ENCODE results near the gene IRF9. TPM values are rescaled to one million over a fixed set of nuclear protein-coding genes. Genes with fewer than 3 reads are reported as not detected.

The IRF9 gene
- total RNA-seq, 2 experiments from 2014 or later = 35.1 to 39.1 TPM

DNA sequence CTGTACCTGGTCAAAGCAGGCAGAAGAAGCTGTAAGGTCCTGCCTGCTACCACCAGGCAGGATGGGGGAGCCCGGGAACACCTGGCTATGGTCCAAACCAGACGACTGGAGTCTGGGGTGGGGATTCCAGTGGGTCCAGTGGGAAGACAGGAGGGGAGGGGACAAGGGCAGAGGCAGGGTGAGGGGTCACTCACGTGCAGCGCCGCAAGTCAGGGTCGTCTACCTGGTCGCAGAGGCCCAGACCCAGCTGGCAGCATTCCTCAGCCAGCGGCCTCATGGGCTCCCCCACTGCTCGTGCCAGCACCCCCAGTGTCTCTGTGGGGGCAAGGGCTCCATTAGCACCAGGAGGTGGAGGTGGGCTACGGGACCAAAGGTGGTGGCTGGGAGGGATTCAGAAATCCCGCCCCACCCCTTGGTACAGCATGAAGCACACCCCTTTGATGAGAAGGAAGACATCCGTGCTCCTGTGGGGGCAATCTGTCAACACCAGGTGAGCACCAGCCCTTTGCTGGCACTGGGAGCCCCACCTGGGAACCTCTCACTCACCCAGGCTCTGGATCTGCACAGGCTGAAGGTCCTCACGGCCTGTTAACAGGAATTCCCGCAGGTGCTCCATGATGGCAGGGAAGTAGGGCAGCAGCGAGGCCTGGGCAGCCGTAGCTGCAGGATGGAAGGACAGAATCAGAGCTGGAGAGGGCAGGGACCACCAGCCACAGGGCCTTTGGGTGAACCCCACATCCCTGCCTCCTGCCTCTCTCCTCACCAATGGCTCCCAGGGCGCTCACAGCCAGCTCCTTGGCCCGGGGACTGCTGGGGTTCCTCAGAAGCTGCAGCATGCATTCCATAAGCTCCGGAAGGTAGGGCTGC lies 23.3 kb downstream of the IRF9 start:
- H3K36me3 ChIP-seq (ENCODE audit: insufficient read depth, low read length) = peaks cover 74% of the 10 kb centered on the region
- H3K9me3 ChIP-seq (ENCODE audit: low read length) = no peaks in the 10 kb centered on the region
- H3K79me2 ChIP-seq (ENCODE audit: insufficient read depth, low read depth, low read length) = peaks cover 11% of the 10 kb centered on the region; the same call in 1 of the 2 replicates
- H4K20me1 ChIP-seq (ENCODE audit: insufficient read depth, low read length) = no peaks in the 10 kb centered on the region
- BruUV-seq (replicated peaks) = no TSS peak
- no peak overlapping the region for H2AFZ ChIP-seq (ENCODE audit: low read length)
- H3K27ac ChIP-seq (ENCODE audit: low read depth, low read length, poor library complexity, severe bottlenecking) = no peak overlapping the region
- no peak overlapping the region for H3K4me2 ChIP-seq (ENCODE audit: low read length)
- no peak for DNase-seq (ENCODE audit: low spot score)
- TF ChIP-seq, protein P1, sequence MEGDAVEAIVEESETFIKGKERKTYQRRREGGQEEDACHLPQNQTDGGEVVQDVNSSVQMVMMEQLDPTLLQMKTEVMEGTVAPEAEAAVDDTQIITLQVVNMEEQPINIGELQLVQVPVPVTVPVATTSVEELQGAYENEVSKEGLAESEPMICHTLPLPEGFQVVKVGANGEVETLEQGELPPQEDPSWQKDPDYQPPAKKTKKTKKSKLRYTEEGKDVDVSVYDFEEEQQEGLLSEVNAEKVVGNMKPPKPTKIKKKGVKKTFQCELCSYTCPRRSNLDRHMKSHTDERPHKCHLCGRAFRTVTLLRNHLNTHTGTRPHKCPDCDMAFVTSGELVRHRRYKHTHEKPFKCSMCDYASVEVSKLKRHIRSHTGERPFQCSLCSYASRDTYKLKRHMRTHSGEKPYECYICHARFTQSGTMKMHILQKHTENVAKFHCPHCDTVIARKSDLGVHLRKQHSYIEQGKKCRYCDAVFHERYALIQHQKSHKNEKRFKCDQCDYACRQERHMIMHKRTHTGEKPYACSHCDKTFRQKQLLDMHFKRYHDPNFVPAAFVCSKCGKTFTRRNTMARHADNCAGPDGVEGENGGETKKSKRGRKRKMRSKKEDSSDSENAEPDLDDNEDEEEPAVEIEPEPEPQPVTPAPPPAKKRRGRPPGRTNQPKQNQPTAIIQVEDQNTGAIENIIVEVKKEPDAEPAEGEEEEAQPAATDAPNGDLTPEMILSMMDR (conservative IDR thresholded peaks at IDR 0.05; ENCODE audit: low read length) = no peak
- TF ChIP-seq EZH2phosphoT487 (IDR thresholded peaks at IDR 0.05; ENCODE audit: borderline replicate concordance, low read depth, low read length) = no peak
- CTCF ChIA-PET (ENCODE audit: unreplicated experiment) = no interaction called here
- intact Hi-C loops (cut with micrococcal nuclease; ENCODE audit: unreplicated experiment) = no loop called here
- POLR2A ChIA-PET = interaction anchor here (0.7 kb wide), 1 partner anchor 261 kb away, joined by 3 read pairs; no protein-coding TSS in a partner anchor
- no peak overlapping the region for H3K4me3 ChIP-seq (ENCODE audit: low read depth, low read length, poor library complexity, severe bottlenecking)
- H3K4me1 ChIP-seq (ENCODE audit: insufficient read depth, low read length, poor library complexity, severe bottlenecking) = peaks cover 15% of the 10 kb centered on the region
- no peaks in the 10 kb centered on the region for H3K9me2 ChIP-seq (ENCODE audit: insufficient read depth, low read length)

GRCh38 chr14:24185026-24185425 lies 24.0 kb downstream of the IRF9 start:
- TF ChIP-seq EZH2phosphoT487 (IDR thresholded peaks at IDR 0.05; ENCODE audit: borderline replicate concordance, low read depth, low read length) = no peak
- TF ChIP-seq, protein P1 (conservative IDR thresholded peaks at IDR 0.05; ENCODE audit: low read length) = no peak
- no peak overlapping the region for H2AFZ ChIP-seq (ENCODE audit: low read length)
- no peak overlapping the region for H3K4me2 ChIP-seq (ENCODE audit: low read length)
- peaks cover 70% of the 10 kb centered on the region for H3K36me3 ChIP-seq (ENCODE audit: insufficient read depth, low read length)
- no peaks in the 10 kb centered on the region for H3K9me3 ChIP-seq (ENCODE audit: low read length)
- POLR2A ChIA-PET = no interaction called here
- H3K9me2 ChIP-seq (ENCODE audit: insufficient read depth, low read length) = no peaks in the 10 kb centered on the region
- H3K4me1 ChIP-seq (ENCODE audit: insufficient read depth, low read length, poor library complexity, severe bottlenecking) = peaks cover 16% of the 10 kb centered on the region
- no peak for DNase-seq (ENCODE audit: low spot score)
- H3K4me3 ChIP-seq (ENCODE audit: low read depth, low read length, poor library complexity, severe bottlenecking) = no peak overlapping the region
- peaks cover 11% of the 10 kb centered on the region; the same call in 1 of the 2 replicates for H3K79me2 ChIP-seq (ENCODE audit: insufficient read depth, low read depth, low read length)
- BruUV-seq (replicated peaks) = no TSS peak
- H3K27ac ChIP-seq (ENCODE audit: low read depth, low read length, poor library complexity, severe bottlenecking) = no peak overlapping the region
- CTCF ChIA-PET (ENCODE audit: unreplicated experiment) = no interaction called here
- intact Hi-C loops (cut with micrococcal nuclease; ENCODE audit: unreplicated experiment) = no loop called here
- no peaks in the 10 kb centered on the region for H4K20me1 ChIP-seq (ENCODE audit: insufficient read depth, low read length)

GRCh38 chr14:24185741-24186140 lies 24.7 kb downstream of the IRF9 start:
- DNase-seq (ENCODE audit: low spot score) = no peak
- peaks cover 16% of the 10 kb centered on the region for H3K4me1 ChIP-seq (ENCODE audit: insufficient read depth, low read length, poor library complexity, severe bottlenecking)
- H2AFZ ChIP-seq (ENCODE audit: low read length) = no peak overlapping the region
- no peak overlapping the region for H3K4me3 ChIP-seq (ENCODE audit: low read depth, low read length, poor library complexity, severe bottlenecking)
- peaks cover 67% of the 10 kb centered on the region for H3K36me3 ChIP-seq (ENCODE audit: insufficient read depth, low read length)
- no TSS peak for BruUV-seq (replicated peaks)
- no peak overlapping the region for H3K4me2 ChIP-seq (ENCODE audit: low read length)
- peaks cover 11% of the 10 kb centered on the region; the same call in 1 of the 2 replicates for H3K79me2 ChIP-seq (ENCODE audit: insufficient read depth, low read depth, low read length)
- H4K20me1 ChIP-seq (ENCODE audit: insufficient read depth, low read length) = no peaks in the 10 kb centered on the region
- TF ChIP-seq, protein P1 (conservative IDR thresholded peaks at IDR 0.05; ENCODE audit: low read length) = no peak
- no peak for TF ChIP-seq EZH2phosphoT487 (IDR thresholded peaks at IDR 0.05; ENCODE audit: borderline replicate concordance, low read depth, low read length)
- intact Hi-C loops (cut with micrococcal nuclease; ENCODE audit: unreplicated experiment) = no loop called here
- H3K9me2 ChIP-seq (ENCODE audit: insufficient read depth, low read length) = no peaks in the 10 kb centered on the region
- ChIA-PET POLR2A (interaction anchor here (0.9 kb wide), 1 partner anchor 26 kb away, joined by 4 read pairs; no protein-coding TSS in a partner anchor), CTCF (ENCODE audit: unreplicated experiment) (no interaction called here)
- H3K27ac ChIP-seq (ENCODE audit: low read depth, low read length, poor library complexity, severe bottlenecking) = no peak overlapping the region
- H3K9me3 ChIP-seq (ENCODE audit: low read length) = no peaks in the 10 kb centered on the region

Data from OCI-LY7 (cell line).